Breast epithelium (tissue), 3 donors: ENCODE data around the gene PCDHB8.

Source experiments
- POLR2A ChIP-seq: fragments of 450-650 bp; IDR thresholded peaks from one replicate; pipeline ENCODE4 v1.6.1; 2016; ENCODE audit warnings: antibody characterized with exemption, mild to moderate bottlenecking, moderate library complexity
- POLR2AphosphoS5 ChIP-seq, 3 donors: sonication (generic); formaldehyde crosslinking; IDR thresholded peaks; one replicate each; pipeline ENCODE4 v1.6.1; 2017; ENCODE audit warnings: antibody characterized with exemption in 3 of 3
- TF ChIP-seq, protein P1 (sequence below), 3 donors: fragments of 450-650 bp; IDR thresholded peaks; one replicate each; pipeline ENCODE4 v1.5.1; 2016 to 2017; ENCODE audit warnings: antibody characterized with exemption in 3 of 3, mild to moderate bottlenecking in 3 of 3, moderate library complexity in 3 of 3

DNA sequence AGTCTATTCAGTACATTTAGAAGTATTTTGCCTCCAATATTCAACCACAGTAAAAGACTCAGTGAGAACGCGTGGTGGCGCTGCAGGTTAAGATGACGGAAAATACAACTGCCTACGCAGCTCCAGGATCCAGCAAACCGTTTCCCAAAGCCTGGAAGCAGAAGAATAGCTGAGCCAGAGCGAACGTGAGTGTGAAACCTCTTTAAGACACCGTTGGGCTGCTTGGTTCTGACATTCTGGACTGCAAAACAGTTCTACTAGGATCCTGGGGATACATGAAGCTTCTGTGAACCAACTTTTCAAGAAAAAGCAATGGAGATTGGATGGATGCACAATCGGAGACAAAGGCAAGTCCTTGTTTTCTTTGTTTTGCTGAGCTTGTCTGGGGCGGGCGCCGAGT lies 4.7 kb downstream of the PCDHB8 start, which contains the start of gene PCDHB16:
- TF ChIP-seq, protein P1, sequence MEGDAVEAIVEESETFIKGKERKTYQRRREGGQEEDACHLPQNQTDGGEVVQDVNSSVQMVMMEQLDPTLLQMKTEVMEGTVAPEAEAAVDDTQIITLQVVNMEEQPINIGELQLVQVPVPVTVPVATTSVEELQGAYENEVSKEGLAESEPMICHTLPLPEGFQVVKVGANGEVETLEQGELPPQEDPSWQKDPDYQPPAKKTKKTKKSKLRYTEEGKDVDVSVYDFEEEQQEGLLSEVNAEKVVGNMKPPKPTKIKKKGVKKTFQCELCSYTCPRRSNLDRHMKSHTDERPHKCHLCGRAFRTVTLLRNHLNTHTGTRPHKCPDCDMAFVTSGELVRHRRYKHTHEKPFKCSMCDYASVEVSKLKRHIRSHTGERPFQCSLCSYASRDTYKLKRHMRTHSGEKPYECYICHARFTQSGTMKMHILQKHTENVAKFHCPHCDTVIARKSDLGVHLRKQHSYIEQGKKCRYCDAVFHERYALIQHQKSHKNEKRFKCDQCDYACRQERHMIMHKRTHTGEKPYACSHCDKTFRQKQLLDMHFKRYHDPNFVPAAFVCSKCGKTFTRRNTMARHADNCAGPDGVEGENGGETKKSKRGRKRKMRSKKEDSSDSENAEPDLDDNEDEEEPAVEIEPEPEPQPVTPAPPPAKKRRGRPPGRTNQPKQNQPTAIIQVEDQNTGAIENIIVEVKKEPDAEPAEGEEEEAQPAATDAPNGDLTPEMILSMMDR (IDR thresholded peaks at IDR 0.05), result peak in 2 of 3 donors; percentile 21 to 33
- TF ChIP-seq POLR2A, result no peak
- no peak for TF ChIP-seq POLR2AphosphoS5 (IDR thresholded peaks at IDR 0.05)
